Renal cortical epithelial cell (primary cell): ENCODE data around the gene HGFAC. TPM values are rescaled to one million over a fixed set of nuclear protein-coding genes. Genes with fewer than 3 reads are reported as not detected.

Experiments
- DNase-seq: peaks from one replicate; pipeline ENCODE4 v3.0.0-alpha.2; 2011; ENCODE audit warnings: low read depth
- total RNA-seq: library from RNA; depleted of rRNA; stranded (reverse); fragments of >200 nt; gene quantifications from 2 replicates; pipeline ENCODE4 v1.2.3, GENCODE V29; 2014

The HGFAC gene
- total RNA-seq, 1 donor from 2014 or later, result 0.25 TPM

GRCh38 chr4:3461515-3462291, 19.9 kb downstream of the HGFAC start:
- DNase-seq, result peak; percentile 83

- DNase-seq, result no peak
Observed at GRCh38 chr4:3462321-3462789, 20.6 kb downstream of the HGFAC start.

- DNase-seq, result no peak
Observed at GRCh38 chr4:3462790-3463415, 21.1 kb downstream of the HGFAC start, which contains the start of gene DOK7. Gene DOK7 (plus strand): TSS chr4:3463306. CDS start chr4:3463376, 70 bp downstream.

- no peak for DNase-seq
Observed at GRCh38 chr4:3463556-3464348, 22.0 kb downstream of the HGFAC start.

GRCh38 chr4:3464349-3464905, 22.7 kb downstream of the HGFAC start:
- no peak for DNase-seq

- no peak for DNase-seq
Observed at GRCh38 chr4:3464911-3465697, 23.3 kb downstream of the HGFAC start.

- DNase-seq, result no peak
Observed at GRCh38 chr4:3465698-3466671, 24.2 kb downstream of the HGFAC start.

- DNase-seq, result no peak
Observed at GRCh38 chr4:3466691-3467600, 25.2 kb downstream of the HGFAC start.

GRCh38 chr4:3467601-3468031, 25.8 kb downstream of the HGFAC start:
- no peak for DNase-seq

- no peak for DNase-seq
Observed at GRCh38 chr4:3468154-3468553, 26.4 kb downstream of the HGFAC start.

GRCh38 chr4:3468804-3469203, 27.0 kb downstream of the HGFAC start:
- DNase-seq, result no peak

GRCh38 chr4:3469386-3470243, 27.8 kb downstream of the HGFAC start:
- no peak for DNase-seq

- no peak for DNase-seq
Observed at GRCh38 chr4:3470244-3471097, 28.7 kb downstream of the HGFAC start.

GRCh38 chr4:3471098-3471760, 29.5 kb downstream of the HGFAC start:
- DNase-seq, result no peak

GRCh38 chr4:3471886-3472285, 30.1 kb downstream of the HGFAC start:
- DNase-seq, result no peak

GRCh38 chr4:3472411-3473141, 30.8 kb downstream of the HGFAC start:
- no peak for DNase-seq
